ENCODE data around the gene SLC39A11. TPM values are rescaled to one million over a fixed set of nuclear protein-coding genes. Genes with fewer than 3 reads are reported as not detected.

Gene SLC39A11
- total RNA-seq, 1 experiment from 2014 or later, result 15.2 TPM

DNA sequence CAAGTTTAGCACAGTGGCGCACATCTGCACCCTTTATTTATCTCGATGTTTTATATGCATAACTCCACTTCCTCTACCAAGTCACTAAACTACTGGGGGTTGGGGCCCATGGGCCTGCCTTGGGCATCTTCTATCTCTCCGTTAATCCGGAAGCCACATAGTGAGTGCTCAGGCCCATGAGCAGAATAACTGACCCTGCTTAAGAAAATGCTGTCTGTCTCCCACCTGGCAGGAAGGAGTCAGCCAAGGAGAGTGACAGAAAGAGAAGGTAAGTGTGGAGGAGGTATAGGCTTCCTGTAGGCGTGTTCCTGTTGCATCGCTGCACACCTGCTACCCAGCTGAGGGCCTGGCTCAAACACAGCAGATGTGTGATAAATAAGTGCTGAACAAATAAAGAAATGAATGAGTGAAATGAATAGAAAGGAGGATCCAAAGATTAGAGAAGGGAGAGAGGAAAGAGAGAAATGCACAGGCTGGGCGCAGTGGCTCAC, 320.1 kb downstream of the SLC39A11 start:
- Histone ChIP-seq H2BK120ac (ENCODE audit: low read depth, low read length, poor library complexity, severe bottlenecking) (no peak overlapping the region), H3K27me3 (ENCODE audit: insufficient read depth, low read length) (no peaks in the 10 kb centered on the region), H3K4me1 (ENCODE audit: insufficient read depth, low read length) (no peaks in the 10 kb centered on the region), H3K79me1 (ENCODE audit: insufficient read depth, low read depth, low read length, poor library complexity, severe bottlenecking) (no peaks in the 10 kb centered on the region), H3K14ac (ENCODE audit: insufficient read depth, low read length) (no peak overlapping the region), H3K9ac (ENCODE audit: extremely low read depth, insufficient read length, low read length) (no peak overlapping the region), H3K79me2 (ENCODE audit: insufficient read depth, low read length) (no peaks in the 10 kb centered on the region), H2BK12ac (ENCODE audit: insufficient read length, low read depth, low read length) (no peak overlapping the region), H3K9me3 (ENCODE audit: control insufficient read depth, low read depth, low read length) (peaks cover 3% of the 10 kb centered on the region), H4K5ac (ENCODE audit: insufficient read length, low read depth, low read length) (no peak overlapping the region), H3K23me2 (ENCODE audit: insufficient read length, low read depth, low read length, poor library complexity, severe bottlenecking) (no peaks in the 10 kb centered on the region), H2BK15ac (ENCODE audit: low read depth, low read length) (no peak overlapping the region), H4K8ac (replicated peaks; ENCODE audit: insufficient read length, low read depth, low read length) (no peak overlapping the region), H3T11ph (ENCODE audit: low read length) (no peak overlapping the region), H4K91ac (ENCODE audit: insufficient read length, low read depth, low read length) (no peak overlapping the region), H3K4me2 (ENCODE audit: insufficient read depth, insufficient read length, low read length) (no peak overlapping the region), H2BK5ac (ENCODE audit: insufficient read length, low read length) (no peak overlapping the region), H4K20me1 (ENCODE audit: control insufficient read depth, insufficient read depth, insufficient read length) (no peaks in the 10 kb centered on the region), H3K23ac (ENCODE audit: insufficient read length, low read depth, low read length) (no peak overlapping the region), H2AFZ (ENCODE audit: low read length) (no peak overlapping the region), H2AK5ac (ENCODE audit: insufficient read length, low read length) (no peak overlapping the region), H2BK20ac (ENCODE audit: low read depth, low read length, poor library complexity, severe bottlenecking) (no peak overlapping the region), H3K27ac (ENCODE audit: insufficient read length, low read depth, low read length) (no peak overlapping the region), H3K4ac (ENCODE audit: low read depth, low read length) (no peak overlapping the region), H3K56ac (ENCODE audit: insufficient read length, low read depth, low read length) (no peak overlapping the region), H3K18ac (ENCODE audit: insufficient read length, low read depth, low read length) (no peak overlapping the region)
- Mint-ChIP-seq H3K4me3 (no peak overlapping the region; a peak in 1 of 5 replicates), H3K27me3 (ENCODE audit: low read depth) (peaks cover 12% of the 10 kb centered on the region), H3K4me1 (peaks cover 10 to 13% of the 10 kb centered on the region in 2 experiments), H3K27ac (no peak overlapping the region), H3K36me3 (ENCODE audit: insufficient read depth in 1 of 3, low read depth in 3 of 3) (peaks cover 0 to 19% (median 2%) of the 10 kb centered on the region in 3 experiments; a peak in 5 of 7 replicates), H3K9me3 (peaks cover 12 to 19% of the 10 kb centered on the region in 2 experiments)
- no peak for DNase-seq
- WGBS (ENCODE audit: extremely low coverage, insufficient read length, low lambda C conversion rate), result no CpG with 5 or more reads among the region's 7 CpGs
- TF ChIP-seq CTCF (conservative IDR thresholded peaks at IDR 0.05), result no peak
